Keratinocyte (primary cell): Measurements from ENCODE around the gene SUPT20HL1. TPM values are rescaled to one million over a fixed set of nuclear protein-coding genes. Genes with fewer than 3 reads are reported as not detected.

ENCODE experiments used
- DNase-seq: peaks from one replicate; pipeline ENCODE4 v3.0.0-alpha.2; 2011; ENCODE audit warnings: low read depth, missing footprints, low spot score
- FAIRE-seq: peaks from 2 replicates; lab custom pipeline; 2011; peaks lifted over from hg19 to GRCh38; lab: Jason Lieb, UNC
- H2AFZ ChIP-seq: 2 replicates; pipeline ENCODE4 v1.6.0; 2012; ENCODE audit warnings: low read length, control low read depth, inconsistent platforms; ENCODE audit not compliant: control insufficient read depth
- H3K27ac ChIP-seq: 2 replicates; pipeline ENCODE4 v1.5.1; 2011; ENCODE audit warnings: low read length; ENCODE audit not compliant: control insufficient read depth, insufficient read depth
- H3K27me3 ChIP-seq: 3 replicates; pipeline ENCODE4 v1.6.0; 2011; ENCODE audit warnings: low read length; ENCODE audit not compliant: control insufficient read depth, insufficient read depth; ENCODE audit errors: extremely low read depth
- H3K36me3 ChIP-seq, 2 experiments: 2 replicates in 1 of 2; 3 replicates in 1 of 2; pipeline ENCODE4 v1.5.1; 2011; ENCODE audit warnings: low read length in 2 of 2, mild to moderate bottlenecking in 1 of 2; ENCODE audit not compliant: control insufficient read depth in 2 of 2, insufficient read depth in 2 of 2; ENCODE audit errors: extremely low read depth in 1 of 2
- H3K4me1 ChIP-seq: 3 replicates; pipeline ENCODE4 v1.5.1; 2011; ENCODE audit warnings: low read length; ENCODE audit not compliant: control insufficient read depth, insufficient read depth; ENCODE audit errors: extremely low read depth
- H3K4me2 ChIP-seq: 3 replicates; pipeline ENCODE4 v1.6.0; 2011; ENCODE audit warnings: low read depth, low read length; ENCODE audit not compliant: control insufficient read depth, insufficient read depth; ENCODE audit errors: extremely low read depth
- H3K4me3 ChIP-seq, 3 experiments: fragments of 200-600 bp in 1 of 3; sonication (generic) in 1 of 3; 2 replicates in 2 of 3; 3 replicates in 1 of 3; pipeline ENCODE4 v1.5.1; 2011 to 2016; ENCODE audit warnings: low read length in 3 of 3, mild to moderate bottlenecking in 3 of 3, control low read depth in 2 of 3, inconsistent platforms in 1 of 3, low read depth in 1 of 3, mixed read lengths in 1 of 3, mixed run types in 1 of 3, moderate library complexity in 1 of 3; ENCODE audit not compliant: control insufficient read depth in 2 of 3, insufficient read depth in 2 of 3; ENCODE audit errors: extremely low read depth in 1 of 3
- H3K79me2 ChIP-seq: 2 replicates; pipeline ENCODE4 v1.6.0; 2012; ENCODE audit warnings: low read length; ENCODE audit not compliant: control insufficient read depth, insufficient read depth
- H3K9ac ChIP-seq: 3 replicates; pipeline ENCODE4 v1.6.0; 2011; ENCODE audit warnings: low read length; ENCODE audit not compliant: control insufficient read depth, insufficient read depth; ENCODE audit errors: extremely low read depth
- H3K9me1 ChIP-seq: 3 replicates; pipeline ENCODE4 v1.6.0; 2011; ENCODE audit warnings: low read length; ENCODE audit not compliant: control insufficient read depth, insufficient read depth; ENCODE audit errors: extremely low read depth
- H3K9me3 ChIP-seq: 2 replicates; pipeline ENCODE4 v1.5.1; 2012; ENCODE audit warnings: low read depth, low read length; ENCODE audit not compliant: control insufficient read depth
- H4K20me1 ChIP-seq: 3 replicates; pipeline ENCODE4 v1.6.0; 2011; ENCODE audit warnings: low read length; ENCODE audit not compliant: control insufficient read depth, insufficient read depth; ENCODE audit errors: extremely low read depth
- EZH2 ChIP-seq: IDR thresholded peaks from one replicate; pipeline ENCODE4 v1.6.1; 2012; ENCODE audit warnings: inconsistent platforms, mild to moderate bottlenecking, low read length, moderate library complexity
- dilution Hi-C: fragments of 300-500 bp; cut with MboI; formaldehyde crosslinking; loops from one replicate; pipeline ENCODE4 v1.7.0; 2020; ENCODE audit warnings: low sequenced_read_pairs; ENCODE audit not compliant: extremely low pct_ligation_motif_present
- polyA plus RNA-seq, 5 experiments: library from polyadenylated mRNA; depleted of rRNA in 3 of 5; stranded (reverse) in 3 of 5; stranded (forward) in 1 of 5; unstranded in 1 of 5; fragments of >200 nt; gene quantifications; 1 replicate in 1 of 5; 2 replicates in 3 of 5; 3 replicates in 1 of 5; pipeline versions ENCODE4 v1.2.1 to v1.2.3, GENCODE V29; 2011 to 2012; ENCODE audit warnings: missing spikeins in 2 of 5, low read depth in 1 of 5, low replicate concordance in 1 of 5
- TF ChIP-seq, protein P1 (sequence below), 3 experiments: IDR thresholded peaks in 1 of 3; conservative IDR thresholded peaks in 1 of 3; optimal IDR thresholded peaks in 1 of 3; 2 replicates in 2 of 3; 3 replicates in 1 of 3; pipeline versions ENCODE3 to v1.5.1; 2011; ENCODE audit warnings: low read length in 3 of 3, mild to moderate bottlenecking in 3 of 3, moderate library complexity in 2 of 3, control low read depth in 1 of 3, inconsistent platforms in 1 of 3; ENCODE audit not compliant: insufficient read depth in 2 of 3; ENCODE audit errors: extremely low read depth in 1 of 3

Gene SUPT20HL1
- polyA plus RNA-seq, 1 donor (not counting 4 experiments of a cell fraction or from before 2014, with no cell fraction given) = not detected

DNA sequence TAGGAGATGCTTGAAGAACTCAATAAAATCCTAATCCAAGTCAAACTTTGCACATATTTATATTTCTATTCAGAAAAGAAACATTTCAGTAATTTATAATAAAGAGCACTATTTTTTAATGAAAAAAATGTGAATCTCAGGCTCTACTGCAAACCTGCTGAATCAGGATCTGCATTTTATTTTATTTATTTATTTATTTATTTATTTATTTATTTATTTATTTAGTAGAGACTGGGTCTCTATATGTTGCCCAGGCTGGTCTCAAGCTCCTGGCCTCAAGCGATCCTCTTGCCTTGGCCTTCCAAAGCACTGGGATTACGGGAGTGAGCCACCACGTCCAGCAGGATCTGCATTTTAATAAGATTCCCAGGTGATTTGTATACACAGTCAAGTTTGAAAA lies 16.0 kb downstream of the SUPT20HL1 start:
- no peaks in the 10 kb centered on the region for H3K79me2 ChIP-seq
- no peak overlapping the region for H2AFZ ChIP-seq
- no peak overlapping the region for H3K4me3 ChIP-seq
- dilution Hi-C loops = no loop called here
- FAIRE-seq = no peak
- H3K9me1 ChIP-seq = no peaks in the 10 kb centered on the region
- no peak overlapping the region for H3K27ac ChIP-seq
- H3K9ac ChIP-seq = no peak overlapping the region
- TF ChIP-seq, protein P1, sequence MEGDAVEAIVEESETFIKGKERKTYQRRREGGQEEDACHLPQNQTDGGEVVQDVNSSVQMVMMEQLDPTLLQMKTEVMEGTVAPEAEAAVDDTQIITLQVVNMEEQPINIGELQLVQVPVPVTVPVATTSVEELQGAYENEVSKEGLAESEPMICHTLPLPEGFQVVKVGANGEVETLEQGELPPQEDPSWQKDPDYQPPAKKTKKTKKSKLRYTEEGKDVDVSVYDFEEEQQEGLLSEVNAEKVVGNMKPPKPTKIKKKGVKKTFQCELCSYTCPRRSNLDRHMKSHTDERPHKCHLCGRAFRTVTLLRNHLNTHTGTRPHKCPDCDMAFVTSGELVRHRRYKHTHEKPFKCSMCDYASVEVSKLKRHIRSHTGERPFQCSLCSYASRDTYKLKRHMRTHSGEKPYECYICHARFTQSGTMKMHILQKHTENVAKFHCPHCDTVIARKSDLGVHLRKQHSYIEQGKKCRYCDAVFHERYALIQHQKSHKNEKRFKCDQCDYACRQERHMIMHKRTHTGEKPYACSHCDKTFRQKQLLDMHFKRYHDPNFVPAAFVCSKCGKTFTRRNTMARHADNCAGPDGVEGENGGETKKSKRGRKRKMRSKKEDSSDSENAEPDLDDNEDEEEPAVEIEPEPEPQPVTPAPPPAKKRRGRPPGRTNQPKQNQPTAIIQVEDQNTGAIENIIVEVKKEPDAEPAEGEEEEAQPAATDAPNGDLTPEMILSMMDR (optimal IDR thresholded peaks at IDR 0.05 in 1 of 3, IDR thresholded peaks at IDR 0.05 in 1 of 3, conservative IDR thresholded peaks at IDR 0.05 in 1 of 3; ENCODE audit: extremely low read depth in 1 of 3, insufficient read depth in 2 of 3, low read length in 3 of 3) = no peak
- TF ChIP-seq EZH2 = no peak
- no peaks in the 10 kb centered on the region for H3K4me1 ChIP-seq
- no peak for DNase-seq
- H3K27me3 ChIP-seq = peaks cover 7% of the 10 kb centered on the region
- no peaks in the 10 kb centered on the region for H3K9me3 ChIP-seq
- H4K20me1 ChIP-seq = no peaks in the 10 kb centered on the region
- no peaks in the 10 kb centered on the region for H3K36me3 ChIP-seq
- H3K4me2 ChIP-seq = no peak overlapping the region

DNA sequence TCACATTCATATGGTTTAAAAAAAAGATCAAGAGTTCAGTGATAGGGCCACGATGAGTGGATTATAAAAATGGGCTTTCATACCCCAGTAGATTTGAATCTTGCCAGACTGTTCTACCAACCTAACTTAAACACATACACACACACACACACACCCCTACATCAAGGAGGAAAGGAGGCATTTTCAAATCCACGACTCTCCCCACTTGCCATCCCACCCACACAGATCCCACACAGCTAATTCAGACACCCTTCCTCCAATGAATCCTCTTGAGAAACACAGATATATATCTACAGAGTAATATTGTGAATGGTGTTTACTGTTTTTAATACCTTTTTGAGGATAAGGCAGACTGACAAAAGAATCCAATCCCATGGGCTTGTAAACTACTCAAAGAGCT lies 16.8 kb downstream of the SUPT20HL1 start:
- Histone ChIP-seq H3K9me1 (no peaks in the 10 kb centered on the region), H3K4me2 (no peak overlapping the region), H3K79me2 (no peaks in the 10 kb centered on the region), H4K20me1 (no peaks in the 10 kb centered on the region), H3K27me3 (no peaks in the 10 kb centered on the region), H3K36me3 (no peaks in the 10 kb centered on the region), H2AFZ (no peak overlapping the region), H3K4me3 (no peak overlapping the region), H3K9ac (no peak overlapping the region), H3K4me1 (no peaks in the 10 kb centered on the region), H3K9me3 (no peaks in the 10 kb centered on the region), H3K27ac (no peak overlapping the region)
- TF ChIP-seq, protein P1 (optimal IDR thresholded peaks at IDR 0.05 in 1 of 3, IDR thresholded peaks at IDR 0.05 in 1 of 3, conservative IDR thresholded peaks at IDR 0.05 in 1 of 3; ENCODE audit: extremely low read depth in 1 of 3, insufficient read depth in 2 of 3, low read length in 3 of 3) = no peak
- no peak for TF ChIP-seq EZH2
- dilution Hi-C loops = no loop called here
- DNase-seq (no peak), FAIRE-seq (no peak)
